Muscle layer of duodenum (tissue), 2 donors: ENCODE data around the gene LGALS1.
A peak's percentile ranks its signal among the peaks of the same experiment; 100 is the strongest.

ENCODE experiments used
- H3K27ac ChIP-seq: one replicate; pipeline ENCODE4 v1.7.0; 2013; ENCODE audit warnings: mild to moderate bottlenecking, low read length
- H3K27me3 ChIP-seq: one replicate; pipeline ENCODE4 v1.7.0; 2013; ENCODE audit warnings: low read depth, mild to moderate bottlenecking, control low read depth, low read length
- H3K36me3 ChIP-seq, 2 donors: one replicate each; pipeline ENCODE4 v1.7.0; 2013; ENCODE audit warnings: low read length in 2 of 2, control low read depth in 1 of 2, mild to moderate bottlenecking in 1 of 2; ENCODE audit not compliant: insufficient read depth in 2 of 2, control insufficient read depth in 1 of 2
- H3K4me1 ChIP-seq, 2 donors: one replicate each; pipeline ENCODE4 v1.7.0; 2013; ENCODE audit warnings: low read length in 2 of 2, mild to moderate bottlenecking in 2 of 2, control low read depth in 1 of 2, moderate library complexity in 1 of 2; ENCODE audit not compliant: insufficient read depth in 2 of 2, control insufficient read depth in 1 of 2
- H3K4me3 ChIP-seq, 2 donors: one replicate each; pipeline ENCODE4 v1.7.0; 2013; ENCODE audit warnings: low read length in 2 of 2, low read depth in 1 of 2, mild to moderate bottlenecking in 1 of 2
- H3K9me3 ChIP-seq, 2 donors: one replicate each; pipeline ENCODE4 v1.7.0; 2013; ENCODE audit warnings: low read length in 2 of 2, control low read depth in 1 of 2, mild to moderate bottlenecking in 1 of 2; ENCODE audit not compliant: control insufficient read depth in 1 of 2
- donor health status: healthy.

Gene LGALS1

GRCh38 chr22:37632174-37633088 lies 43.0 kb upstream of the LGALS1 start:
- Histone ChIP-seq H3K4me1 (peaks cover 33 to 40% of the 10 kb centered on the region in 2 donors), H3K4me3 (no peak overlapping the region), H3K27ac (peak overlapping the region; percentile 76), H3K9me3 (no peaks in the 10 kb centered on the region), H3K36me3 (peaks cover 5 to 36% of the 10 kb centered on the region in 2 donors), H3K27me3 (no peaks in the 10 kb centered on the region)

- H3K9me3 ChIP-seq, result no peaks in the 10 kb centered on the region
- no peaks in the 10 kb centered on the region for H3K27me3 ChIP-seq
- peaks cover 33% of the 10 kb centered on the region in 2 donors for H3K4me1 ChIP-seq
- peaks cover 5 to 36% of the 10 kb centered on the region in 2 donors for H3K36me3 ChIP-seq
- H3K4me3 ChIP-seq, result peak overlapping the region in 1 of 2 donors; percentile 41
- peak overlapping the region; percentile 76 for H3K27ac ChIP-seq
These were observed 42.3 kb upstream of the LGALS1 start for GRCh38 chr22:37633089-37633624.

- no peaks in the 10 kb centered on the region for H3K9me3 ChIP-seq
- peak overlapping the region in 1 of 2 donors; percentile 41 for H3K4me3 ChIP-seq
- peak overlapping the region; percentile 76 for H3K27ac ChIP-seq
- no peaks in the 10 kb centered on the region for H3K27me3 ChIP-seq
- peaks cover 0 to 36% of the 10 kb centered on the region in 2 donors for H3K36me3 ChIP-seq
- H3K4me1 ChIP-seq, result peaks cover 33 to 40% of the 10 kb centered on the region in 2 donors
These were observed 41.6 kb upstream of the LGALS1 start for GRCh38 chr22:37633625-37634416.

- Histone ChIP-seq H3K27ac (peak overlapping the region; percentile 61), H3K27me3 (no peaks in the 10 kb centered on the region), H3K4me3 (peak overlapping the region; percentile 31 to 41), H3K4me1 (peaks cover 33 to 46% of the 10 kb centered on the region in 2 donors), H3K9me3 (no peaks in the 10 kb centered on the region), H3K36me3 (peaks cover 0 to 31% of the 10 kb centered on the region in 2 donors)
These were observed 41.0 kb upstream of the LGALS1 start for GRCh38 chr22:37634417-37634924.

GRCh38 chr22:37635157-37635556 lies 40.3 kb upstream of the LGALS1 start:
- Histone ChIP-seq H3K4me1 (peaks cover 33 to 53% of the 10 kb centered on the region in 2 donors), H3K4me3 (no peak overlapping the region), H3K27me3 (no peaks in the 10 kb centered on the region), H3K27ac (peak overlapping the region; percentile 61), H3K9me3 (no peaks in the 10 kb centered on the region), H3K36me3 (peaks cover 0 to 25% of the 10 kb centered on the region in 2 donors)

GRCh38 chr22:37636186-37636948 lies 39.1 kb upstream of the LGALS1 start:
- H3K36me3 ChIP-seq, result peaks cover 0 to 13% of the 10 kb centered on the region in 2 donors
- H3K27me3 ChIP-seq, result no peaks in the 10 kb centered on the region
- H3K9me3 ChIP-seq, result no peaks in the 10 kb centered on the region
- H3K4me1 ChIP-seq, result peaks cover 33 to 54% of the 10 kb centered on the region in 2 donors
- peak overlapping the region; percentile 69 for H3K27ac ChIP-seq
- no peak overlapping the region for H3K4me3 ChIP-seq

GRCh38 chr22:37636949-37637273 lies 38.5 kb upstream of the LGALS1 start:
- Histone ChIP-seq H3K27me3 (no peaks in the 10 kb centered on the region), H3K36me3 (peaks cover 0 to 10% of the 10 kb centered on the region in 2 donors), H3K4me3 (no peak overlapping the region), H3K4me1 (peaks cover 33 to 54% of the 10 kb centered on the region in 2 donors), H3K27ac (peak overlapping the region; percentile 69), H3K9me3 (no peaks in the 10 kb centered on the region)

GRCh38 chr22:37638391-37639069 lies 36.9 kb upstream of the LGALS1 start:
- peak overlapping the region; percentile 69 for H3K27ac ChIP-seq
- H3K4me1 ChIP-seq, result peaks cover 22 to 48% of the 10 kb centered on the region in 2 donors
- no peaks in the 10 kb centered on the region for H3K27me3 ChIP-seq
- no peaks in the 10 kb centered on the region for H3K9me3 ChIP-seq
- H3K4me3 ChIP-seq, result peak overlapping the region; percentile 67 to 68
- H3K36me3 ChIP-seq, result no peaks in the 10 kb centered on the region

GRCh38 chr22:37639070-37639760 lies 36.2 kb upstream of the LGALS1 start, which contains the start of gene SH3BP1:
SH3BP1 (plus strand) TSS chr22:37639669; CDS start chr22:37639788, 119 bp downstream.
- Histone ChIP-seq H3K4me3 (peak within 1 kb of the TSS; percentile 67 to 68), H3K27me3 (no peaks in the 10 kb centered on the region), H3K4me1 (peaks cover 16 to 42% of the 10 kb centered on the region in 2 donors), H3K27ac (peak within 1 kb of the TSS; percentile 79), H3K9me3 (no peaks in the 10 kb centered on the region), H3K36me3 (no peaks in the 10 kb centered on the region)
